UCSD-AML1 (cell line): ENCODE results near the gene TFEB.

ENCODE experiments used
- DNase-seq: peaks from one replicate; lab custom pipeline; 2025; ENCODE audit not compliant: unreplicated experiment; lab: John Stamatoyannopoulos, UW

The TFEB gene

DNA sequence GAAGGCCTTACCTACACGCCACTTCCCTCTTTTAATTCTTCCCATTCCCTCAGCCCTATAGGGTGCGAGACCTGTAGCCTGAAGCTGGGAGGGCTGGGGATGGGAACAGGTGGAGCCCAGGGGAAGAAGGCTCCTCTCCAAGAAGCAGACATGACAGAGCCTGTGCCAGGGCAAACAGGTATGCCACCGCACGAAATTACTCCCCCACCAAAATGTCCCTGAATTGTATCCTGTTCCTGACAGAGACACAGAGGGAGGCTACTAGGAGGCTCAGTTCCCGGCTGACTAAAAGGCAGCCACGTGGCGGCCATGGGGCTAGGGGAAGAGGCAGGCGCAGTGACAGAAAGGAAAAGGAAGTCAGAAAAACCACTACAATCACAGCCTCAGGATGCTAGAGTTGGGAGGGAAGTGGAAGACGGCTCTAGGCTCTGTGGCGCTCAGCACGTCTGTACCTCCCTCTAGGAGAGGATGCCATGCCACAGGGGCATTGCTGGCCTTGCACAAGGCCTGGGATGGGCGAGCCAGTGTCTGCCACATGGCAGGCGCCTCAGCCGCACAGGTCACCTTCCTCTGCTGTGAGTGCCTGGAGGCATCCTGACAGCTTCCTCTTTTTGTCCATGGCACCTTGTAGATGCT lies 27.7 kb downstream of the TFEB start:
- peak; percentile 62 for DNase-seq

DNA sequence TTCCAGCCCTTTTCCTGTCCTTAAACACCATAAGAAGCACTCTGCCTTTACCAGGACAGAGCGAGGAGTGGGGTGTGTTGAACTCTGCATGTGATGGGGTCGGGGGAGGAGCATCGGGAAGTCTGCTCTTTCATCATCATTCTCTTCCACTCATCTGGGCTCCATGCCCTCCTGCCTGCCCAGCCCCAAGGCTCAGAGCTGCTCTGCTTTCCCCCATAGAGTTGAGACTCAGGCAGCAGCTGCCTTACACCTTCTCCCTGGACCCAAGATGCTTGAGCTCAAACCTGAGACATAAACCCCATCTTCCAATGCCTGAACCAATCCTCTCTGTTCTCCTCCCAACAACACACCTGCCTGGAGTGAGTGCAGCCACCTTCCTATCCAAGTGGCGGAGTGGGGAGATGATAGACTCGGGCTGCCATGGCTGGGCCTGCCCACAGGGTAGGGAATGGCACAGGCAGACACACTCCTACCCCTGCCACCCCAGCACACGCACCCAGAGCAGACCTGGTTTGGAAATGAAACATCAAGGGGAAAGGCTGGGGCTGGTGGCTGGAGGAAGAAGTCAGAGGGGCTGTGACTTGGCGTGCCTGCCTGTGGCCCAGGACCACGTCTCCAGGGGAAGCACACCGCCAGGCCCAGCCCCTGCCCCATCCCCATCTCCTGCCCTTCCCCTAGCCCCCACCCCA lies 28.4 kb downstream of the TFEB start:
- DNase-seq: peak; percentile 27

DNA sequence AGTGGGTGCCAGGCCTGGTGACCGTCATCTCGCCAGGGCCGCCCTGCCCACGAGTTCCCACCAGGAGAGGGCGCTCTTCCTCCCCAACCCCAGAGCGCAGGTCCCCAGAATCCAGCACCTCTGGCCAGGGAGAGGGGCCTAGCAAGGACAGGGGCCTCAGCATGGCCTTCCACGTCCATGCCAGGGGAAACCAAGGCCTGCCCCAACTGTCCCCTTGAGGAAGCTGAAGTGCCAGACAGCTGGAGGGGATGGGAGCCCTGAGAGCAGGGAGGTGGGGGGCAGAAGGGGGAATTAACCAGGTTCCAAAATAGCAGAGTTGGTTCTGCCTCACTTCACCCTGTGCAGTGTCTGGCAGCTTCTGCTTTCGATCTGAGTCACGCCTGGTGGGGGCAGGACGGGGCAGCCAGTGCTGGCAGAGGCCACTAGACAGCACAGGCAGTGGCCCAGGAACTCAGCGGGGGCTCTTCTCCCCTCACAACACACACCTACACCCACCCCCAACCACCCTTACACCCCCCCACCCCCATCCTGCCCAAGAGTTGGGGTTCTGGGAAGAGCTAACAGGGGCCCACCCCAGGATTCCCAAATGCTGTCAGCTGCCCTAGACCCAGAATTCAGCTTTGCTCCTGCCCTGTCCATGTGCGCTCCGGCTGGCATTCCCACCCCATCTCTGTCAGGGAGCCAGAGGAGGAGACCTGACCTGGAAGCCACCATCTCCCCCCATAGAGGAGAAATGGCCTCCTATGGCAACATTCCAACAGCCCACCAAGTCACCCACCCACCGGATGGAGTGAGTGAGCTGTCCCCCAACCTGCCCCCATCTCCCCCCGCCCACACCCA lies 29.2 kb downstream of the TFEB start:
- peak; percentile 79 for DNase-seq

DNA sequence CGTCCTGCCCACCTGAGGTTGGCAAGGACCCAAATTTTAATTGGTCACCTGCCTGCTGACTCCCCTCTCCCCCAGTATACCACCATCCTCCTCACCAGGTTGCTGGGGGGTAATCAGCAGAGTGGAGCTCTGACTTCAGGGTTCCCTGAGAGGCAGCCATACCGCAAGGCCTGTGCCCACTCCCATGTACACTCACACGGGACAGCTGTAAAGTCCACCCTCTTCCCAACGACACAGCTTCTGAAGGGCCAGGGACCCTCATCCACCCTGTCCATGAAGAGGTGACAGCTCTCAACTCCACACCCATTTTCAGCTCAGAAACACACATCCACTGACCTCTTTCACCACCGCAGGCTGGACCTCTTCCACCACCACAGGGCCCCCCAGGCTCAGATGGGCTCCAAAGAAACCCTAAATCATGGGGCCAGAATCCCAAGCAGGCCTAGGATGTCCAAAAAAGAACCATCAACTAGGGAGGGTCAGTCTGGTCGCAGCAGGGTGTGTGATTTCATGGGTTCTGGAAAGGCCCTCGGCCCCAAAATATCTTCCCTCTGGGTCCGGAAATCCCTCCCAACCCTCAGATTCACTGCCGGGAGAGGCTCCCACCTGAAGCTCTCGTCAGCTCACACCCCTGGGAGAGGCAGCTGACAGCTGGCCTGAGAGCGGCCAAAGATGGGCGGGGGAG lies 30.0 kb downstream of the TFEB start:
- no peak for DNase-seq

DNA sequence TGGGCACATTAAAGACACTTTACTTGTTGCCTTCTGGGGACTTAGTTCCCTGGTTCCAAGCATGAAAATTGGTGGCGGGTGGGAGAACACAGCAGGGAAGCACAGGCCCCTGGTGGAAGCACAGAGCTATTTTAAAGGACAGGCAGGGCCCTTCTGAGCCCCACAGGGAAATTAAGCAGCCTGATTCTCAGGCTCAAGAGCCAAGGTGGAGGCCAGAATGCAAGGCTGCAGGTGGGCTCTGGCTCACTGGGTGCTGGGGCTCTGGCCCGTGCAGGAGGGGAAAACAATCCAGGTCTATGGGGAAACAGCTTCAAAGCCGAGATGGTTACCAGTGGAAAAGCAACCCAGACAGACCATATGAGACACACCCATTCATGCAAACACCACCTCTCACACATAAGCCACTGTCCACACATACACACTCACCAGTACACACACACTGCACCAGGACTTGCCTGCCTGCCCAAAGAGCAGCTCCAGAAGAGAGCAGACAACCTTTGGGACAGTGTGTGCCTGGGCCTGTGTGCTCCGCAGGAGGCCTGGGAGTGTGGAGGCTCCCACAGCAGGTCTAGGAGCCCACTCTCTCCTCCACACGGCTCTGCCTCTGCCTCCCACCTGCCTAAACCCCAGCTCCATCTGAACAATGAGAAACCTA lies 30.6 kb downstream of the TFEB start:
- no peak for DNase-seq

DNA sequence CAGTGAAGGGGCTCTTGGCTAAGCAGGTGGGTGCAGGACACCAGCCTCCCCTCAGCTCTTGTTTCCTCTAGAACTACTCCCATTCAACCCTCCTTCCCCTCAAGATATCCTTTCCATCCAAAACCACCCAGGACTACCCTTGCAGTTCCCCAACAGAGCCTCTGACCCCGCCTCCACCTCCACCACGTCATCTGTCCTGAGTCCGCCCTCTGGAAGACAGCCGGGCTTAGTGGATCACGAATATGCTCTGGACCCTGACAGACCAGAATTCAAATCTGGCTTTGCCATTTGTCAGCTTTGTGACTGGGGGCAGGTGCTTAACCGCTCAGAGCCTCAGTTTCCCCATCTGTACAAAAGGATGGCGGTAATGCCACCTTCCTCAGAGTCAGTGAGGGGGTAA lies 31.4 kb downstream of the TFEB start:
- no peak for DNase-seq

DNA sequence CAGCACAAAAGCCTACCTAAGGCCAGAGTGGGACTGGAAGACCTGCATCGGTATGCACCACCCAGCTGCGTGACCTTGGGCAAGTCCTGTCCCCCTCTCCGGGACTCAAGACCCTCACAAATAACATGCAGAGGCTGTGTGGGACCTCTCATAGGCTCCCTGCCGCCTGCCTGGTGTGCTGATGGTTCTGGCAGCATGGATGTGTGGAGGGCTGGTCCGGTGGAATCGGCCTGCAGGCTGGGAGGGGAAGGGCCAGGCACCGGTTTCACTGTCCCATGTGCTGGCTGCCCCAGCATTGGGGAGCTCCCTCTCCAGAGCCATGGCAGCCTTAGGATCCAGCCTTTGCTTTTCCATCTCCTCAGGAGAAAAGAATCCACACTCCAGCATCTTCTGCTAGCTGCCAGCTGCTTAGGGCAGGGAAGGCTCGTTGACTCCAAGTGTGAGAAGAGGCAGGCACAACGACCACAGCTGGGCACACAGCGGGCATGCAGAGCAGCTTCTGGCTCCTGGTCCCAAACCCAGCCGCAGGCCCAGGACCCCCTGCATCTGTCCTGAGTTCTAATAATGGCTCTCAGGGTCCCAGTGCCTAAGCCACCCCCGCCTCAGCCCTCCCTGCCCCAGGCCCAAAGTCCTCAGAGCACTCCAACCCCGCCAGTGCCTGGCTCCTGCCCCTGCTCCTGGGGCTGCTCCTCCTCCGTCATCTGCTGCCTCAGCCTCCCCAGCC lies 32.5 kb downstream of the TFEB start:
- no peak for DNase-seq

DNA sequence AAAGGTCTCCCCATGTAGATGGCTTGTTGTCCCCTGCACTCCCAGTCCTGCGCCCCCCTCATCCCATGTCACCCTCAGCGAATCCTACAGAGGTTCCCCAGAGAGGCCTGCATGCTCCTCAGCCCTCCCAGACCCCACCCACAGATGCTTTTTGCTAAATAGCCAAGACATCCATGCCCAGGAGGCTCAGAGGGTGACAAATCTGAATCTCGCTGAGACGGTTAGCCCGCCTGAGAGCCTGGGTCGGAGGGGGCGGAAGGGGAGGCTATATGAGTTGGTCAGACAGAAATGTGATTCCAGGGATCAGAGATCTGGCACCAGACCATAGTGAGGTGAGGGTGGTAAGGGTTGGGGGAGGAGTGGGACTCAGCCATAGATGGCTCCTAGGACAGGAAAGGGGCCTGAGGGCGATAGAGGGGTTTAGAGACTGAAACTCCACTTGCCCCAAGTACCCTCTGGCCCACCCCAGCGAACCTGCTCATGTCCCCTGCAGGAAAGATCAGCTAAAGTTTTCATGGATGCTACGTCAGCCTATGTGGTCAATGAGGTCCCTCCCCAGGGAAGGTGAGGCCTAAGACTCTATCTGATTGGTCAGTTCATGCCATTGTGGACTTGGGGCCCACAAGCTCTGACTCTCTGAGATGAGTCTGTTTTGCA lies 33.2 kb downstream of the TFEB start:
- DNase-seq: no peak

DNA sequence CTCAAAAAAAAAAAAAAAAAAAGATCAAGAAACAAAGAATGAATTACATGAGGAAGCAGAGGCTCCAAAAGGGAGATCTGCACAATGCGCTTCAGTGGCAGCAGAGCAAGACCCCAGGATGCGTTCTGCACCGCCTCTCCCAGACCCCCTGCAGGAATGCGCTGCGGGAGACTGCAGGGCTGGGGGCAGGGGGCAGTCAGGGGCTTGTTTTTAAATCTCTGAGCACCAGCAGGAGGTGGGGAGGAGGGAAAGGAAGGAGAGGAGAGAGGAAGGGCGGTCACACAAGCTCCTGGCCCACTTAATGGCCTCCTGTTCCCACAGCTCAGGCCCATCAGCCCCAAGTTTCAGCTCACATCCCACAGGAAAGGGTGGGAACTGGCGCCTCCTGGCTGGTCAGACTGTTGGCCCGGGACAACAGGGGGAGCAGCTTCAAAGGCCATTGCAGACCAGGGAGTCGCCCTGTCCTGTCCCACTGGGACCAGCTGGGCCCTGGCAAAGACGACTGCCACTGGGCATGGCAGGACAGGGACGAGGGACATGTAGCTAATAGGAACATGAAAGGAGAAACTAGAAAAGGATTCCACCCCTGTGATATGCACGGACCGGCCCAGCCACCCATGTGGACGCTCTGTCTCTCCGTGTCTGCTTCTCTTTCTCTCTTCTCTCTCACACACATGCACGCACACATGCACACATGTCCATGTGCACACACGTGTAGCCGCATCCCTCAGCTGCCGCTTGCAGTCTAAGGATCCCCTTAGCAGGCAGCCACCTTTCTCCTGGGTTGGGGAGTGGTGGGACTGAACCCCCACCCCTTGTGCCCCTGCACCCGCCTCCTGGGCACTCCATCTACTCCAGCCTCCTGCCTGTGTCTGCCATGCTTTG lies 34.7 kb downstream of the TFEB start:
- no peak for DNase-seq

DNA sequence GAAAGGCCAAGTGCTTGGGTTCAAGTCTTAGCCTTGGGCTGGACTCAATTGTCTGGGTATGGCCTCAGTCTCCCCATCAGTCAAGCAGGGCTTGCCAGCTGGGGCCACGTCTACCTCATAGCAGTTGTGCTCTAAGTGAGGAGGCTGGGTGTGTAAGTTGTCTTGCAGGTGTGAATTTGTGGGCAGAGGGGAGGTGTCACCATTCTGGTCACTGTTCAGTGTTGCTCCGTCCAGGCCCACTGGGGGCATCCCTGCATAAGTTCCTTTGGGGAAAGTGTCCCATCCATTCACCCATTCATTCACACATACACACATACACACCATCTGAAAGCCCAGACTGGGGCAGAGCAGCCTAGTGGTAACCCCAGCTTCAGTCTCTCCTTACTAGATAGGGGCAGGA lies 36.3 kb downstream of the TFEB start:
- DNase-seq: no peak

DNA sequence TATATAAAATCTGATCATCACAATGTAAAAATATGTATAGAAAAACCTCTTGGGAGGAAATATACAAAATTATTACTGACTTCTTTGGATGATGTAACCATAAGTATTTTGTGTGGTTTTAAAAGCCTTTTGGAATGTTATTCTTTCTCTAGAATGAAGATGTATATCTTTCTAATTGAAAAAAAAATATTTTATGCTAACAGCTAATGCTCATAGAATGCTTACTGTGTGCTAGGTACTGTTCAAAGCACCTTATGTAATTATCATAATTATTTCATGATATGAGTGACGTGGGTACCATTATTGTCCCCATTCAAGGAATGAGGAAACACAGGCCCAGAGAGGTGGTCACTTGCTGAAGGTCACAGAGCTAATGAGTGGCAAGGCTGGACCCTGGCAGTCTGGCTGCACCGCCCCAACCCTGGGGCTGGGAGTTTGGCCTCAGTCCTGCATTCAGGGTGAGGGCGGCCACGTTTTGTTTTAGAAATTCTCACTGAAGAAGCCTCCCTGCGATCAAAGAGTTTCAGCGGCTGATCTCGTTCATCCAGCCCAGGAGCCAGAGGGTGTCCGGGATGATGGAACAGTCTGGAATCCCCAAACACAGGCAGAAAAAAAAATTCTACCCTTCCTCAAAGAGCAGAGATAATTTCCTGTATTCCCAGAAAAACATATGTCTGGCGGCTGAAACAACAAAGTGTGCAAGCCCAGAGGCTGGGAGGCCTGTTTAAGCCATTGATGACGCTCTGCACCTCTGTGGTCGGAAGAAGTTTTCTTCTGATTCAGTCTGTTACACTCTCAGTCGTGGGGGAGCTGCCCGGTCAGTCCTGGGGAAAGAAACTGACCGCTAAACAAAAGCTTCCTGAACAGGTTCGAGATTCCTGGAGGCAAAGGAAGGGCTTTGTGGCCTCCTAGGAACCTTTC lies 37.3 kb downstream of the TFEB start:
- DNase-seq: no peak

DNA sequence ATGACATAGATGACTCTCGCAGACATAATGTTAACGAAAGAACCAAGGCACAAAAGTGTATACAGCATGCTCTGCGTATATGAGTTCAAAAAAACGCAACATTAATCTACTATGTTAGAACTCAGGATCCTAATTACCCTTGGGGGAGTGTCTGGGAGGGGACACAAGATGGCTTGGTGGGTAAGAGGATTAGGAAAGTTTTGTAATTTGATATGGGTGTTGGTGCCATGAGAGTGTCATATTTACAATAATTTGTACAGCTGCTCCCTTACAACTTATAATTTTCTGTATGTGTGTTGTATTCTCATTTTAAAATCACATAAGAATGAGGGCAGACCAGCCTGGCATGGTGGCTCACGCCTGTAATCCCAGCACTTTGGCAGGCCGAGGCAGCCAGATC lies 38.6 kb downstream of the TFEB start:
- DNase-seq: no peak

DNA sequence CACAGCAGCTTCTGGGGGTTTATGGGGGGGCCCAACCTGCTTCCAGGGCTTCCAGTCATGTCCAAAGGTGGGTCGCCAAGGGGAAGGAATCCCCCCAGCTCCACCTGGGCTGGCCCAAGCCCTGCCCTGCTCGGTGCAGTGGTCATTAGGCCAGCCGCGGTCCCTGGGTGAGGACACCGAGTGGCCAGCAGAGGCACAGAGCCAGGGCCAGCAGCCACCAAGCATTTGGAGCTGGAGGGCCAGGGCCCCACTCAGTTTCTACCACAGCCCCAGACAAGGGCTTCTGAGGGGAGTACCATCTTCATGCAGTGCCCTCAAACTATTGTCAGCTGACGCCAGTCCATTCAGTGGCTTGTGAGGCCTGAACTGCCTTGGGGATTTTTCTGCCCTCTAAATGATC lies 39.6 kb downstream of the TFEB start:
- no peak for DNase-seq

DNA sequence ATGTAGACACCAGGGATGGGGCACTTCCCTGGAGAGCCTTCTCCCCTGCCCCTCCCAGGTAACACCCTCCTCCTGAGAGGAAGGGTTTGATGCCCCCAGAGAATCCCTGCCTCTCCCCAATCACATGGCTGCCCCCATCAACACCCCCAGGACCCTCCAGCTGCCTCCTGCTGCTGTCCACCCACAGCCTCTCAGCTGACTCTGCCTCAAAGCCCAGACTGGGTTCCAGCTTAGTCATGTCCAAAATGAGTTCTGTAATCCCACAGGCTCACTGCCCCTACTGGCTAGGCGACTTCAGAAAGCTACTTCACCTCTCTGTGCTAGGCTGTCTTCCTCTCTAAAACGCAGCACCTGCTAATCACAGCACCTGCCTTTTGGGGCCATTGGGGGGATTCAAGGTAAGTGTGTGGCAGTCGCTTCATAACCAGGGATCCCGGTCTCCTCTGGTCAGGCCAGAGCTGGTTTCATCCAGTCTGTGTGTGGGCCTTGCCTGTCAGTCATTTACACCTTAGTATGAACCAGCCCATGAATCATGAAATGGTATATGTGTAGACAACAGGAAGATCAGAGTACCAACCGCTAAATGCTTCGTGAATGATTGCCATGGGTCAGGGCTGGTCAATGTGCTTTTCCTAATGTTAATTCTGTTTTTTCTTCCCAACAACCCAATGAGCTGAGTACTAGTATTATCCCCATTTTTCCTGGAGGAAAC lies 40.4 kb downstream of the TFEB start:
- no peak for DNase-seq

DNA sequence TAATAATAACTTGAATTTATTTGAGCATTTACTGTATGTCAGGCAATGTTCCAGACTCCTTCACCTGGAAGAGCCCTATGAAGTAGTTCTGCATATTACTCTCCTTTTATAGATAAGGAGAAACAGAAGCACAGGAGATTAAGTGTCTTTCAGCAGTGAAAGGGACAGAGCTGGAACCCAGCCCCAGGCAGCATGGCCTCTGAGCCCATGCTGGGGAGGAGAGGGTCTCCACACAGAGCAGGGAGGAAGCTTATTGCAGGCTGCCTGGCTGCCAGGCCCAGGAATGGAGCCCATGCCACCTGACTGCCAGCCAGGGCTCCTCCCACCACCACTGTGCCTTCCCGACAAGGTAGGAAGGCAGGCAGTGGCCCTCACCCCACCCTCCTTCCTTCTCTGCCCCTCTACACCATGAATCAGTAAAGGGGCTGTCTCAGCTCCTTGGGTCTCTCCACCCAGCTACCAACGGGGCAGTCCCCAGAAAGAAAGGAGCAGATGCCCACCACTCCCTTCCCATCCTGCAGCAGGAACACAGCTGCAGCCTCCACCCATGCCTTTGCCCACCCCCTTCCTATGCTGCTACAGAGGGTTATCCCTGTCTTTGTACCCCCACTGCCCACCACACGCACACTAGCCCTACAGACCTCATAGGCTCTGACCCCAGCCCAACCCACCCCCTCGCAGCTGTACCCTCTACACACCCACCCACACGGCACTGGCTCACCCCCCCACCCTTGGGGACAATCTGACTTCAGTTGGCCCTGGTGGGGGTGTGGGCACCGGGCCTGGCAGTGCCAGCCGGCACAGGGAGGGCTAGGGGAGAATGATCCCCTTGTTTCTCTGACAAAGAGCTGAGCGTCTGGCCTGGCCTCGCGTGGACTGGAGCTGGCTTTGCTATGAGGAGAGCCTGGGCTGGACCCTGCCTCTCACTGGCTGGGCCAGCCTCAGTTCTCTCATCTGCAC lies 41.8 kb downstream of the TFEB start:
- no peak for DNase-seq

DNA sequence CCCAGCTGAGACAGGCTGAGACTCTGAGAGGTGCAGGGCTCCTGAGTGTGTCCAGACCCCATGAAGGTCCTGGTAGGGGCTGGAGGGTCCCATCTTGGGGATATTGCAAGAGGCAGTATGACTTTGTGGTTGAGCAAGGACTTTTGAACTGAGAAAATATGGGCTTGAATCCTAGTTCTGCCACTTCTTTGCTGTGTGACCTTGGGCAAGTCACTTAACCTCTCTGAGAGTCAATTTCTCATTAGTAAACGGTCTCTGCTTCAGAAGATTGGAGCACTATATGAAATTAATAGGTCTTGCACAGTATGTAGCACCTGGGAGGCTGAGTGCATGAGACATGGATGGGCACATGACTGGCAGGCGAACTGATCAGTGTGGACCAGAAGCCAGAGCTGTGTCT lies 42.7 kb downstream of the TFEB start:
- DNase-seq: no peak
